H1 (cell line): ENCODE measurements around the gene SPINK14. TPM values are rescaled to one million over a fixed set of nuclear protein-coding genes. Genes with fewer than 3 reads are reported as not detected.

Experiments
- CTCF ChIA-PET: fragments of 300-600 bp; sonication (Branson Sonifier 250); formaldehyde crosslinking; loops from one replicate; lab custom pipeline; 2021; ENCODE audit not compliant: partially characterized antibody; lab: Charles Lee
- POLR2A ChIA-PET: fragments of 300-600 bp; sonication (Branson Sonifier 250); formaldehyde crosslinking; loops from one replicate; lab custom pipeline; 2021; ENCODE audit warnings: inconsistent platforms; ENCODE audit not compliant: partially characterized antibody; lab: Charles Lee
- DNase-seq, 2 experiments: peaks; one replicate each; pipeline versions ENCODE4 v3.0.0 to v3.0.0-alpha.2; 2010 to 2022; ENCODE audit warnings: low spot score in 2 of 2, low read depth in 1 of 2, mixed read lengths in 1 of 2
- FAIRE-seq: peaks from 2 replicates; lab custom pipeline; 2011; peaks lifted over from hg19 to GRCh38; lab: Jason Lieb, UNC
- H2AFZ ChIP-seq: 2 replicates; pipeline ENCODE4 v1.8.1; 2012; ENCODE audit warnings: low read length, inconsistent platforms
- H2AK5ac ChIP-seq: 2 replicates; pipeline ENCODE4 v1.6.1; 2013; ENCODE audit warnings: low read depth, low read length
- H2BK120ac ChIP-seq: replicated peaks from 2 replicates; pipeline ENCODE3; 2013; ENCODE audit warnings: low read depth, low read length, inconsistent platforms
- H2BK12ac ChIP-seq: 2 replicates; pipeline ENCODE4 v1.6.1; 2013; ENCODE audit warnings: low read depth, low read length
- H2BK15ac ChIP-seq: 2 replicates; pipeline ENCODE4 v1.6.1; 2013; ENCODE audit warnings: low read length
- H2BK20ac ChIP-seq: 2 replicates; pipeline ENCODE4 v1.6.1; 2013; ENCODE audit warnings: low read length
- H2BK5ac ChIP-seq: 2 replicates; pipeline ENCODE4 v1.6.1; 2013; ENCODE audit warnings: low read depth, low read length
- H3K14ac ChIP-seq: 2 replicates; pipeline ENCODE4 v1.6.1; 2013; ENCODE audit warnings: inconsistent platforms; ENCODE audit not compliant: insufficient read length
- H3K18ac ChIP-seq: 2 replicates; pipeline ENCODE4 v1.6.1; 2013; ENCODE audit warnings: low read length; ENCODE audit errors: extremely low read depth
- H3K23ac ChIP-seq: 2 replicates; pipeline ENCODE4 v1.6.1; 2013; ENCODE audit warnings: inconsistent platforms; ENCODE audit not compliant: insufficient read length
- H3K23me2 ChIP-seq: 2 replicates; pipeline ENCODE4 v1.6.1; 2013; ENCODE audit warnings: low read depth, low read length
- H3K27ac ChIP-seq: 2 replicates; pipeline ENCODE4 v1.6.1; 2011; ENCODE audit warnings: low read depth, low read length, inconsistent platforms
- H3K27me3 ChIP-seq, 4 experiments: replicated peaks in 1 of 4; 1 replicate in 1 of 4; 2 replicates in 3 of 4; pipeline versions ENCODE4 v1.6.1 to v1.8.1; 2011 to 2013; ENCODE audit warnings: low read length in 3 of 4, mild to moderate bottlenecking in 3 of 4, inconsistent platforms in 2 of 4, mixed read lengths in 2 of 4, moderate library complexity in 1 of 4; ENCODE audit not compliant: control insufficient read depth in 3 of 4, insufficient read depth in 3 of 4; ENCODE audit errors: extremely low read depth in 1 of 4
- H3K36me3 ChIP-seq, 4 experiments: 2 replicates each; pipeline versions ENCODE4 v1.6.1 to v1.8.1; 2011 to 2013; ENCODE audit warnings: mild to moderate bottlenecking in 4 of 4, low read length in 3 of 4, moderate library complexity in 2 of 4, control low read depth in 1 of 4, inconsistent platforms in 1 of 4; ENCODE audit not compliant: insufficient read depth in 4 of 4, control insufficient read depth in 2 of 4
- H3K4ac ChIP-seq: replicated peaks from 2 replicates; pipeline ENCODE3; 2013; ENCODE audit warnings: low read length, low read depth, mixed read lengths, inconsistent platforms; ENCODE audit not compliant: insufficient read length
- H3K4me1 ChIP-seq, 4 experiments: replicated peaks in 1 of 4; 1 replicate in 1 of 4; 2 replicates in 3 of 4; pipeline versions ENCODE4 v1.6.1 to v1.8.1; 2011 to 2013; ENCODE audit warnings: low read length in 3 of 4, inconsistent platforms in 2 of 4, mixed read lengths in 1 of 4; ENCODE audit not compliant: insufficient read depth in 4 of 4, control insufficient read depth in 3 of 4
- H3K4me2 ChIP-seq, 2 experiments: 2 replicates each; pipeline versions ENCODE4 v1.6.1 to v1.8.1; 2011 to 2013; ENCODE audit warnings: low read depth in 2 of 2, low read length in 2 of 2, control low read depth in 1 of 2, inconsistent platforms in 1 of 2, mild to moderate bottlenecking in 1 of 2; ENCODE audit not compliant: insufficient read depth in 1 of 2
- H3K4me3 ChIP-seq, 4 experiments: fragments of 200-600, 300-600 bp in 1 of 4; sonication (generic), shearing (Covaris generic), sonication (Bioruptor Twin) in 1 of 4; 2 replicates each; pipeline versions ENCODE4 v1.5.1 to v1.8.1; 2011 to 2016; ENCODE audit warnings: low read length in 4 of 4, low read depth in 3 of 4, control low read depth in 2 of 4, inconsistent platforms in 2 of 4, mild to moderate bottlenecking in 2 of 4, mixed read lengths in 1 of 4, moderate library complexity in 1 of 4; ENCODE audit not compliant: insufficient read depth in 2 of 4; ENCODE audit errors: extremely low read depth in 1 of 4
- H3K56ac ChIP-seq: replicated peaks from 2 replicates; pipeline ENCODE3; 2013; ENCODE audit warnings: low read depth, mild to moderate bottlenecking, mixed read lengths, low read length, inconsistent platforms; ENCODE audit not compliant: insufficient read length
- H3K79me1 ChIP-seq: 2 replicates; pipeline ENCODE4 v1.6.1; 2013; ENCODE audit warnings: low read depth, low read length, control low read depth
- H3K79me2 ChIP-seq, 2 experiments: 2 replicates each; pipeline versions ENCODE4 v1.6.1 to v1.8.1; 2012 to 2013; ENCODE audit warnings: low read length in 2 of 2, mild to moderate bottlenecking in 2 of 2, inconsistent platforms in 1 of 2; ENCODE audit not compliant: insufficient read depth in 2 of 2, control insufficient read depth in 1 of 2
- H3K9ac ChIP-seq, 4 experiments: replicated peaks in 1 of 4; 1 replicate in 1 of 4; 2 replicates in 3 of 4; pipeline versions ENCODE4 v1.6.1 to v1.8.1; 2011 to 2013; ENCODE audit warnings: low read depth in 3 of 4, low read length in 3 of 4, control low read depth in 2 of 4, mild to moderate bottlenecking in 2 of 4, moderate library complexity in 2 of 4, inconsistent platforms in 1 of 4; ENCODE audit errors: extremely low read depth in 1 of 4
- H3K9me3 ChIP-seq, 2 experiments: 2 replicates each; pipeline versions ENCODE4 v1.6.1 to v1.8.1; 2012 to 2013; ENCODE audit warnings: mild to moderate bottlenecking in 2 of 2, moderate library complexity in 2 of 2, control low read depth in 1 of 2, inconsistent platforms in 1 of 2, low read depth in 1 of 2, low read length in 1 of 2, mixed read lengths in 1 of 2; ENCODE audit not compliant: insufficient read depth in 2 of 2
- H4K20me1 ChIP-seq, 2 experiments: replicated peaks in 1 of 2; 2 replicates each; pipeline versions ENCODE3 to v1.8.1; 2011 to 2013; ENCODE audit warnings: inconsistent platforms in 2 of 2, low read length in 2 of 2, mild to moderate bottlenecking in 1 of 2; ENCODE audit not compliant: insufficient read depth in 2 of 2, control insufficient read depth in 1 of 2
- H4K5ac ChIP-seq: 2 replicates; pipeline ENCODE4 v1.6.1; 2013; ENCODE audit warnings: low read length, low read depth, mixed read lengths, inconsistent platforms; ENCODE audit not compliant: insufficient read length
- H4K8ac ChIP-seq: 2 replicates; pipeline ENCODE4 v1.8.0; 2013; ENCODE audit warnings: mild to moderate bottlenecking, moderate library complexity, low read length, inconsistent platforms; ENCODE audit not compliant: insufficient read depth; ENCODE audit errors: extremely low read depth
- H4K91ac ChIP-seq: replicated peaks from 2 replicates; pipeline ENCODE3; 2013; ENCODE audit warnings: low read length, mixed read lengths, inconsistent platforms; ENCODE audit not compliant: insufficient read length
- CHD1 ChIP-seq: IDR thresholded peaks from 2 replicates; pipeline ENCODE4 v1.6.1; 2012; ENCODE audit warnings: low read depth, low read length, improper control_type of control experiment
- KDM1A ChIP-seq: fragments of 200-600, 300-600 bp; sonication (generic); IDR thresholded peaks from 2 replicates; pipeline ENCODE4 v1.7.1; 2016; ENCODE audit warnings: mild to moderate bottlenecking, low read length, borderline replicate concordance
- MAFK ChIP-seq: IDR thresholded peaks from 2 replicates; pipeline ENCODE4 v1.6.1; 2012; ENCODE audit warnings: low read depth, mild to moderate bottlenecking, improper control_type of control experiment, low read length
- RBBP5 ChIP-seq: IDR thresholded peaks from 2 replicates; pipeline ENCODE4 v1.7.1; 2012; ENCODE audit warnings: low read depth, mild to moderate bottlenecking, inconsistent platforms, low read length, moderate library complexity, borderline replicate concordance
- SIN3A ChIP-seq, 2 experiments: IDR thresholded peaks in 1 of 2; conservative IDR thresholded peaks in 1 of 2; 2 replicates each; pipeline ENCODE4 v1.6.1; 2011 to 2012; ENCODE audit warnings: low read length in 2 of 2, improper control_type of control experiment in 1 of 2, low read depth in 1 of 2, mild to moderate bottlenecking in 1 of 2
- SIRT6 ChIP-seq: IDR thresholded peaks from one replicate; pipeline ENCODE4 v1.7.1; 2012; ENCODE audit warnings: low read length, inconsistent platforms
- SP1 ChIP-seq: IDR thresholded peaks from 2 replicates; pipeline ENCODE4 v1.6.1; 2011; ENCODE audit warnings: low read depth, low read length
- TAF7 ChIP-seq: optimal IDR thresholded peaks from 2 replicates; pipeline ENCODE3; 2011; ENCODE audit warnings: low read depth, mild to moderate bottlenecking, inconsistent platforms, low read length, moderate library complexity, borderline replicate concordance
- TBP ChIP-seq: IDR thresholded peaks from 2 replicates; pipeline ENCODE4 v1.6.1; 2011; ENCODE audit warnings: low read depth, low read length, improper control_type of control experiment
- TCF12 ChIP-seq: IDR thresholded peaks from 2 replicates; pipeline ENCODE4 v1.6.1; 2011; ENCODE audit warnings: low read depth, mild to moderate bottlenecking, low read length
- YY1 ChIP-seq: IDR thresholded peaks from 2 replicates; pipeline ENCODE4 v1.6.1; 2011; ENCODE audit warnings: low read depth, mild to moderate bottlenecking, low read length
- ZNF274 ChIP-seq: IDR thresholded peaks from 2 replicates; pipeline ENCODE4 v1.7.0; 2012; ENCODE audit warnings: low read length, borderline replicate concordance; ENCODE audit errors: extremely low read depth
- WGBS, 2 experiments: shearing (Covaris generic) in 1 of 2; methylation state at CpG; one replicate each; pipeline versions ENCODE4 v1.1.6 to v1.1.7; 2013 to 2015; ENCODE audit warnings: low lambda C conversion rate in 2 of 2, mixed read lengths in 2 of 2, inconsistent platforms in 1 of 2, low coverage in 1 of 2, missing lambda C conversion rate in 1 of 2; ENCODE audit not compliant: insufficient replicate concordance in 2 of 2, insufficient coverage in 1 of 2, insufficient read length in 1 of 2; ENCODE audit errors: extremely low coverage in 1 of 2, missing lambda C conversion rate in 1 of 2; 5-methylcytosine and 5-hydroxymethylcytosine counted together
- polyA plus RNA-seq, 7 experiments: library from polyadenylated mRNA; depleted of rRNA in 3 of 7; stranded (reverse) in 5 of 7; unstranded in 2 of 7; fragments of >200 nt in 5 of 7; fragments of 200-250 nt in 2 of 7; gene quantifications; 1 replicate in 5 of 7; 2 replicates in 1 of 7; 4 replicates in 1 of 7; pipeline versions ENCODE4 v1.2.1 to v1.2.3, GENCODE V29; 2011 to 2013; ENCODE audit warnings: missing spikeins in 2 of 7, mixed read lengths in 2 of 7
- total RNA-seq: library from RNA; stranded (reverse); fragmentation: NEBNext Ultra II Directional; extraction: Animal tissue kit (Norgen Biotek cat#: 25700); gene quantifications from 2 replicates; pipeline ENCODE4 v1.2.1, GENCODE V29; 2021

The SPINK14 gene
- total and polyA plus RNA-seq, 2 of the 8 experiments (the other 6 are each of a cell fraction or from before 2014, with no cell fraction given), result not detected

DNA sequence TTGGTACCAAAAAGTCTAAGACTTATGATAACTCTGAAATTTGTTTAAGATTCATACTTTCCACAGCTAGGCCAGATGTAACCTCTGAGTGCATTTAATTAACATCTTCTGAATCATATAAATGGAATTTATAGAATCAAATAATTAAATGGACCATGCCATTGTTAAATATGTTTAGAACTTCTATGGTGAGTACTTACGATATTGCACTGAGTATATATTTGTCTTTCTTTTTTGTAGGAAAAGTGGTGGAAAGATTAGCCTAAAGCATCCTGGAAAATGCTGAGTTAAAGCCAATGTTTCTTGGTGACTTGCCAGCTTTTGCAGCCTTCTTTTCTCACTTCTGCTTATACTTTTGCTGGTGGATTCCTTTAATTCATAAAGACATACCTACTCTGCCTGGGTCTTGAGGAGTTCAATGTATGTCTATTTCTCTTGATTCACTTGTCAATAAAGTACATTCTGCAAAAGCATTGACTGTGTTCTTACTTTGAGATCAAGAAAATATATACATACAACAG lies 46.4 kb downstream of the SPINK14 start:
- H2AK5ac ChIP-seq, result no peak overlapping the region
- H3K27ac ChIP-seq, result no peak overlapping the region
- ChIA-PET POLR2A (no interaction called here), CTCF (no interaction called here)
- no peak overlapping the region for H2BK120ac ChIP-seq
- H3K9ac ChIP-seq, result no peak overlapping the region
- no peak overlapping the region for H3K4me3 ChIP-seq
- H2BK20ac ChIP-seq, result no peak overlapping the region
- no peak overlapping the region for H3K23ac ChIP-seq
- H2BK15ac ChIP-seq, result no peak overlapping the region
- H4K20me1 ChIP-seq, result no peaks in the 10 kb centered on the region
- no peak overlapping the region for H3K56ac ChIP-seq
- no peak overlapping the region for H4K5ac ChIP-seq
- no peak overlapping the region for H3K18ac ChIP-seq
- H3K79me1 ChIP-seq, result no peaks in the 10 kb centered on the region
- no peak overlapping the region for H3K14ac ChIP-seq
- H2BK5ac ChIP-seq, result no peak overlapping the region
- no peaks in the 10 kb centered on the region for H3K79me2 ChIP-seq
- no peaks in the 10 kb centered on the region; a peak in 1 of 8 replicates for H3K36me3 ChIP-seq
- no peak overlapping the region for H3K4me2 ChIP-seq
- TF ChIP-seq TBP, result no peak
- TF ChIP-seq SP1, result no peak
- no peak for TF ChIP-seq ZNF274
- TF ChIP-seq SIRT6, result no peak
- no peak for TF ChIP-seq RBBP5
- TF ChIP-seq KDM1A, result no peak
- no peak for TF ChIP-seq MAFK
- no peak for TF ChIP-seq TAF7
- no peak for TF ChIP-seq SIN3A (conservative IDR thresholded peaks at IDR 0.05 in 1 of 2, IDR thresholded peaks at IDR 0.05 in 1 of 2; ENCODE audit: low read depth in 1 of 2, low read length in 2 of 2)
- no peak for TF ChIP-seq CHD1
- no peak for TF ChIP-seq TCF12
- TF ChIP-seq YY1, result no peak
- no peaks in the 10 kb centered on the region for H3K23me2 ChIP-seq
- H3K9me3 ChIP-seq, result no peaks in the 10 kb centered on the region
- DNase-seq (no peak), FAIRE-seq (no peak)
- no peak overlapping the region for H3K4ac ChIP-seq
- H3K27me3 ChIP-seq, result no peaks in the 10 kb centered on the region
- H4K8ac ChIP-seq, result no peak overlapping the region
- H4K91ac ChIP-seq, result no peak overlapping the region
- no peak overlapping the region for H2BK12ac ChIP-seq
- 94% methylated on average over 1 of the region's 1 CpG; no CpG with 5 or more reads in 1 of the 2 experiments for WGBS, 2 experiments
- H3K4me1 ChIP-seq, result no peaks in the 10 kb centered on the region
- no peak overlapping the region for H2AFZ ChIP-seq
